Neuronal stem cell (in vitro differentiated cells): ENCODE data around the gene PKP2.

Experiments
- DNase-seq: peaks from one replicate; pipeline ENCODE4 v3.0.0-alpha.2; 2013; ENCODE audit warnings: low spot score
- H2AFZ ChIP-seq: one replicate; pipeline ENCODE4 v1.6.1; 2013; ENCODE audit warnings: mild to moderate bottlenecking, low read length, inconsistent platforms
- H2AK5ac ChIP-seq: 2 replicates; pipeline ENCODE4 v1.6.1; 2013; ENCODE audit warnings: low read depth, mild to moderate bottlenecking, inconsistent platforms, low read length, moderate library complexity, mixed read lengths
- H2BK120ac ChIP-seq: 2 replicates; pipeline ENCODE4 v1.6.1; 2013; ENCODE audit warnings: low read depth, mild to moderate bottlenecking, inconsistent platforms, low read length, moderate library complexity, mixed read lengths
- H2BK12ac ChIP-seq: one replicate; pipeline ENCODE4 v1.6.1; 2013; ENCODE audit warnings: low read length, inconsistent platforms
- H2BK15ac ChIP-seq: 2 replicates; pipeline ENCODE4 v1.6.1; 2013; ENCODE audit warnings: mild to moderate bottlenecking, low read length, inconsistent platforms, mixed read lengths
- H2BK5ac ChIP-seq: one replicate; pipeline ENCODE4 v1.6.1; 2013; ENCODE audit warnings: inconsistent platforms, mild to moderate bottlenecking, low read length, moderate library complexity
- H3K14ac ChIP-seq: one replicate; pipeline ENCODE4 v1.6.1; 2013; ENCODE audit warnings: low read length, inconsistent platforms
- H3K18ac ChIP-seq: 2 replicates; pipeline ENCODE4 v1.6.1; 2013; ENCODE audit warnings: low read length, inconsistent platforms
- H3K23ac ChIP-seq: 2 replicates; pipeline ENCODE4 v1.6.1; 2013; ENCODE audit warnings: low read depth, mild to moderate bottlenecking, mixed read lengths, low read length, inconsistent platforms; ENCODE audit not compliant: poor library complexity
- H3K27ac ChIP-seq: replicated peaks from 3 replicates; pipeline ENCODE4 v1.5.1; 2013; ENCODE audit warnings: low read length, inconsistent platforms
- H3K27me3 ChIP-seq, 3 experiments: 2 replicates each; pipeline ENCODE4 v1.6.1; 2013; ENCODE audit warnings: low read length in 3 of 3, mild to moderate bottlenecking in 2 of 3, inconsistent platforms in 1 of 3, low read depth in 1 of 3, mixed read lengths in 1 of 3, moderate library complexity in 1 of 3; ENCODE audit not compliant: control insufficient read depth in 3 of 3, insufficient read depth in 3 of 3
- H3K36me3 ChIP-seq, 2 donors: replicated peaks in 1 of 2; 2 replicates each; pipeline ENCODE4 v1.6.1; 2013; ENCODE audit warnings: low read length in 2 of 2; ENCODE audit not compliant: control insufficient read depth in 2 of 2, insufficient read depth in 2 of 2
- H3K4ac ChIP-seq: 2 replicates; pipeline ENCODE4 v1.6.1; 2013; ENCODE audit warnings: inconsistent platforms, mild to moderate bottlenecking, low read length, moderate library complexity
- H3K4me1 ChIP-seq, 2 donors: 1 replicate in 1 of 2; 2 replicates in 1 of 2; pipeline ENCODE4 v1.6.1; 2013; ENCODE audit warnings: low read length in 2 of 2, low read depth in 1 of 2; ENCODE audit not compliant: control insufficient read depth in 2 of 2, insufficient read depth in 1 of 2
- H3K4me2 ChIP-seq: one replicate; pipeline ENCODE4 v1.6.1; 2013; ENCODE audit warnings: mild to moderate bottlenecking, low read length, inconsistent platforms; ENCODE audit not compliant: insufficient read depth, poor library complexity, severe bottlenecking
- H3K4me3 ChIP-seq, 2 donors: 2 replicates each; pipeline ENCODE4 v1.5.1; 2013; ENCODE audit warnings: low read length in 2 of 2, mild to moderate bottlenecking in 2 of 2, inconsistent platforms in 1 of 2, moderate library complexity in 1 of 2
- H3K79me1 ChIP-seq: one replicate; pipeline ENCODE4 v1.6.1; 2013; ENCODE audit warnings: low read depth, mild to moderate bottlenecking, inconsistent platforms, low read length, moderate library complexity
- H3K9ac ChIP-seq: one replicate; pipeline ENCODE4 v1.6.1; 2013; ENCODE audit warnings: mild to moderate bottlenecking, low read depth, low read length, inconsistent platforms; ENCODE audit not compliant: poor library complexity
- H3K9me3 ChIP-seq, 2 donors: replicated peaks in 1 of 2; 2 replicates each; pipeline versions ENCODE3 to v1.6.1; 2013; ENCODE audit warnings: low read length in 2 of 2, mild to moderate bottlenecking in 2 of 2, inconsistent platforms in 1 of 2, low read depth in 1 of 2, mixed read lengths in 1 of 2, moderate library complexity in 1 of 2; ENCODE audit not compliant: control insufficient read depth in 2 of 2, insufficient read depth in 1 of 2
- H4K8ac ChIP-seq: one replicate; pipeline ENCODE4 v1.6.1; 2013; ENCODE audit warnings: low read depth, mild to moderate bottlenecking, inconsistent platforms, low read length, moderate library complexity
- H4K91ac ChIP-seq: one replicate; pipeline ENCODE4 v1.6.1; 2013; ENCODE audit warnings: low read length, low read depth, mild to moderate bottlenecking, inconsistent platforms; ENCODE audit not compliant: poor library complexity
- WGBS, 2 donors: extraction: QIAGEN DNeasy Blood & Tissue Kit; methylation state at CpG; one replicate each; pipeline ENCODE4 v1.1.7; 2013; ENCODE audit warnings: missing lambda C conversion rate in 2 of 2, mixed read lengths in 1 of 2; ENCODE audit not compliant: insufficient read length in 2 of 2, insufficient replicate concordance in 1 of 2; ENCODE audit errors: extremely low coverage in 2 of 2; 5-methylcytosine and 5-hydroxymethylcytosine counted together

Gene PKP2

DNA sequence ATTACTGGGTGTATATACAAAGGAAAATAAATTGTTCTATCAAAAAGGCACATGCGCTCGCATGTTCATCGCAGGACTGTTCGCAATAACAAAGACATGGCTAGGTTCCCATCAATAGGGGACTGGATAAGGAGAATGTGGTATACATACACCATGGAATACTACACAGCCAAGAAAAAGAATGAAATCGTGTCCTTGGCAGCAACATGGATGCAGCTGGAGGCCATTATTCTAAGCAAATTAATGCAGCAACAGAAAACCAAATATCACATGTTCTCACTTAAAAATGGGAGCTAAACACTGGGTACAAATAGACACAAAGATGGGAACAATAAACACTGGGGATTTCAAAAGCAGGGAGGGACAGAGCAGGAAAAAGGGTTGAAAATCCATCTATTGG lies 58.6 kb downstream of the PKP2 start:
- WGBS, 2 donors, result no CpG with 5 or more reads among the region's 5 CpGs
- Histone ChIP-seq H3K23ac (no peak overlapping the region), H4K91ac (no peak overlapping the region), H2AFZ (no peak overlapping the region), H3K79me1 (no peaks in the 10 kb centered on the region), H2BK12ac (no peak overlapping the region), H2BK120ac (no peak overlapping the region), H3K4me1 (peaks cover 0 to 6% of the 10 kb centered on the region in 2 donors), H3K9me3 (no peaks in the 10 kb centered on the region), H4K8ac (no peak overlapping the region), H3K27me3 (no peaks in the 10 kb centered on the region), H2BK15ac (no peak overlapping the region), H3K14ac (no peak overlapping the region), H3K4me2 (no peak overlapping the region), H3K18ac (no peak overlapping the region), H3K36me3 (peaks cover 0 to 1% of the 10 kb centered on the region in 2 donors), H3K4me3 (no peak overlapping the region), H3K27ac (no peak overlapping the region), H3K9ac (no peak overlapping the region), H2BK5ac (no peak overlapping the region), H3K4ac (no peak overlapping the region), H2AK5ac (no peak overlapping the region)
- DNase-seq, result no peak

DNA sequence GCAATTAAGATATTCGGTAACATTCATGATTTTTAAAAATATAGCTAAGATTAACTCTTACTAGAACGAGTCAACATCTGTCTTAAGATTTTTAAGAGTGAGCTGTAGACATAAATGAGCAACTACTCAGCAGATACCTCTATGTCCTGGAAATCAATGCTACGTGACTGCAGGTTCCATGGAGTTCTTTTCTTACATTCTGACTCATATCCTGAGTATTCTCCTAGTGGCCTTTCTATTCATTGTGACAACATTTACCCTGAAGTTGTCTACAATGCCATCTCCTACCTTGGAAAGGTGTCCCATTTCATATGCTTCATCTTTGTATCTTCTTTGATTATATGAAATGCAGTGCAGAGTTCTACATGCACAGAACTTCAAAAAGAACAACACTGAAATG lies 59.9 kb downstream of the PKP2 start:
- Histone ChIP-seq H3K4me1 (peaks cover 0 to 6% of the 10 kb centered on the region in 2 donors), H3K36me3 (peaks cover 0 to 1% of the 10 kb centered on the region in 2 donors), H4K91ac (no peak overlapping the region), H3K9ac (no peak overlapping the region), H2AK5ac (no peak overlapping the region), H4K8ac (no peak overlapping the region), H3K27ac (no peak overlapping the region), H2BK15ac (no peak overlapping the region), H3K23ac (no peak overlapping the region), H3K27me3 (no peaks in the 10 kb centered on the region), H2BK5ac (no peak overlapping the region), H3K4me2 (no peak overlapping the region), H3K79me1 (no peaks in the 10 kb centered on the region), H3K4me3 (no peak overlapping the region), H2BK120ac (no peak overlapping the region), H3K14ac (no peak overlapping the region), H3K9me3 (no peaks in the 10 kb centered on the region), H2BK12ac (no peak overlapping the region), H2AFZ (no peak overlapping the region), H3K4ac (no peak overlapping the region), H3K18ac (no peak overlapping the region)
- WGBS, 2 donors, result no CpG with 5 or more reads among the region's 3 CpGs
- no peak for DNase-seq

DNA sequence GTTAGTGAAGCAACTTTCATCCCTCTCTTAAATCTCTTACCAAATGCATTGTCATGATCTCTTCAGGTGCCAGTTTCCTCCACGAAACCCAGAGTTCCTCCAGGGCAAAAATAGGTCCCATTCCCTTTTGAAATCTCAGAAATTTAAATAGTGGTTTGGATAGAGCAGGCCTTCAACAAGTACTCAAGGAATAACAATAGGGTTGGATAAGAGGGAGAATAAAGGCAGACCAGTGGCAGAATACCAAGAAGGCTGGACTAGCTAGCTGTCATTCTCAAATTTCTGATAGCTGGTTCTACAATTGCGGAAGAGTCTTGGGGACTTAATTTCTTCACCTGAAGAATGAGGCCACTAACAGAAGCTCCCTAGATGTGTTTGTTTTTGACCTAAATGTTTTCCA lies 62.5 kb downstream of the PKP2 start:
- Histone ChIP-seq H3K9me3 (no peaks in the 10 kb centered on the region), H2BK5ac (no peak overlapping the region), H3K27ac (no peak overlapping the region), H3K4me1 (no peaks in the 10 kb centered on the region), H4K8ac (no peak overlapping the region), H3K9ac (no peak overlapping the region), H3K79me1 (no peaks in the 10 kb centered on the region), H2AK5ac (no peak overlapping the region), H3K4me2 (no peak overlapping the region), H3K27me3 (no peaks in the 10 kb centered on the region), H2BK120ac (no peak overlapping the region), H3K18ac (no peak overlapping the region), H3K4me3 (no peak overlapping the region), H2BK12ac (no peak overlapping the region), H3K36me3 (peaks cover 0 to 1% of the 10 kb centered on the region in 2 donors), H3K14ac (no peak overlapping the region), H2BK15ac (no peak overlapping the region), H3K23ac (no peak overlapping the region), H3K4ac (no peak overlapping the region), H2AFZ (no peak overlapping the region), H4K91ac (no peak overlapping the region)
- WGBS, 2 donors, result no CpG with 5 or more reads among the region's 2 CpGs
- no peak for DNase-seq

DNA sequence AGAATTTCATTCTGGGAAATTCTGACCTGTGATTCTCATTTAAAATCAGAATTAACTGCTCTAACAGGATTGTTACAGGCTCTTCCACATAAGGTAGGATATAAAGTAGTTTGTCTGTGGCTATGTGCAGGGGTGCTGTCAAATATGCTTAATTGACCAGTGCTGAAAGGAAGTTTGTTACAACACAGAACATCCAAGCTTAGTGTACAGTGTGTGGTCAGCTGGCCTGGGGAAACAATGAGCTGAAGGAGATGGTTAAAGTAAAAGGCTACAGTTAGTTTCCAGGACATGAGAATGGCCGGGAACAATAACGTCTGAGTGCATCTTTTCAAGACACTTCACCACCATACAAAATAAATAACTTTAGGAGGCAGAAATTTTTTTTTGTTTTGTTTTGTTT lies 68.0 kb downstream of the PKP2 start:
- Histone ChIP-seq H3K27ac (no peak overlapping the region), H3K4ac (no peak overlapping the region), H2AK5ac (no peak overlapping the region), H4K8ac (no peak overlapping the region), H2AFZ (no peak overlapping the region), H3K79me1 (no peaks in the 10 kb centered on the region), H3K18ac (no peak overlapping the region), H3K9ac (no peak overlapping the region), H3K4me3 (no peak overlapping the region), H2BK5ac (no peak overlapping the region), H2BK12ac (no peak overlapping the region), H3K9me3 (no peaks in the 10 kb centered on the region), H4K91ac (no peak overlapping the region), H3K4me2 (no peak overlapping the region), H3K14ac (no peak overlapping the region), H3K27me3 (no peaks in the 10 kb centered on the region), H3K23ac (no peak overlapping the region), H2BK15ac (no peak overlapping the region), H2BK120ac (no peak overlapping the region), H3K36me3 (no peaks in the 10 kb centered on the region), H3K4me1 (peaks cover 0 to 2% of the 10 kb centered on the region in 2 donors)
- WGBS, 2 donors, result no CpG with 5 or more reads among the region's 2 CpGs
- DNase-seq, result no peak
